WTC11 (cell line): ENCODE data around the gene DLX1. TPM values are rescaled to one million over a fixed set of nuclear protein-coding genes. Genes with fewer than 3 reads are reported as not detected.

Experiments
- ATAC-seq: fragments of 200-7000 bp; cut with Tn5 transposase; 2 replicates; pipeline ENCODE4 v1.10.0; 2021; ENCODE audit warnings: mild to moderate bottlenecking, moderate library complexity
- CTCF ChIA-PET: fragments of 300-600 bp; sonication (Branson Sonifier 250); formaldehyde crosslinking; loops from one replicate; lab custom pipeline; 2021; ENCODE audit warnings: antibody characterized with exemption; lab: Charles Lee
- POLR2A ChIA-PET: fragments of 350-600 bp; sonication (Branson Sonifier 250); formaldehyde crosslinking; loops from one replicate; lab custom pipeline; 2021; ENCODE audit warnings: antibody characterized with exemption; lab: Charles Lee
- DNase-seq: peaks from one replicate; pipeline ENCODE4 v3.0.0; 2021; ENCODE audit warnings: low spot score
- H3K27ac Mint-ChIP-seq: 2 replicates; pipeline ENCODE4 v1.8.0; 2021; ENCODE audit warnings: mixed read lengths
- H3K27me3 Mint-ChIP-seq: 2 replicates; pipeline ENCODE4 v1.8.0; 2021; ENCODE audit warnings: low read depth, mild to moderate bottlenecking, moderate library complexity, mixed read lengths
- H3K36me3 Mint-ChIP-seq: 2 replicates; pipeline ENCODE4 v1.8.0; 2021; ENCODE audit warnings: mixed read lengths
- H3K4me1 Mint-ChIP-seq: 2 replicates; pipeline ENCODE4 v1.8.0; 2022; ENCODE audit warnings: mixed read lengths
- H3K4me3 Mint-ChIP-seq: 2 replicates; pipeline ENCODE4 v1.8.0; 2021; ENCODE audit warnings: mild to moderate bottlenecking, moderate library complexity, mixed read lengths
- H3K9me3 Mint-ChIP-seq: 2 replicates; pipeline ENCODE4 v1.8.0; 2021; ENCODE audit warnings: mixed read lengths
- ATF1 ChIP-seq: sonication (generic); formaldehyde crosslinking; IDR thresholded peaks from 2 replicates; pipeline ENCODE4 v1.8.1; 2023; ENCODE audit warnings: mild to moderate bottlenecking, moderate library complexity, missing genetic modification reagents
- ATF6 ChIP-seq: sonication (generic); formaldehyde crosslinking; IDR thresholded peaks from 2 replicates; pipeline ENCODE4 v1.8.1; 2023; ENCODE audit warnings: mild to moderate bottlenecking, missing genetic modification reagents
- CREB1 ChIP-seq: sonication (generic); formaldehyde crosslinking; IDR thresholded peaks from 2 replicates; pipeline ENCODE4 v1.8.0; 2023; ENCODE audit warnings: mild to moderate bottlenecking, missing genetic modification reagents
- FOXP1 ChIP-seq: sonication (generic); formaldehyde crosslinking; IDR thresholded peaks from 2 replicates; pipeline ENCODE4 v1.8.0; 2022; ENCODE audit warnings: missing genetic modification reagents, mild to moderate bottlenecking, moderate library complexity, borderline replicate concordance
- GABPB1 ChIP-seq: sonication (generic); formaldehyde crosslinking; IDR thresholded peaks from 2 replicates; pipeline ENCODE4 v1.8.1; 2023; ENCODE audit warnings: mild to moderate bottlenecking, missing genetic modification reagents
- OVOL2 ChIP-seq: fragments of 250-450 bp; sonication (Bioruptor Pico); IDR thresholded peaks from 2 replicates; pipeline ENCODE4 v1.9.0; 2021; ENCODE audit warnings: mild to moderate bottlenecking, borderline replicate concordance
- PRDM15 ChIP-seq: sonication (generic); formaldehyde crosslinking; IDR thresholded peaks from 2 replicates; pipeline ENCODE4 v1.8.0; 2022; ENCODE audit warnings: missing genetic modification reagents
- PREB ChIP-seq: sonication (generic); formaldehyde crosslinking; IDR thresholded peaks from 2 replicates; pipeline ENCODE4 v1.8.1; 2022; ENCODE audit warnings: mild to moderate bottlenecking, missing genetic modification reagents, moderate library complexity, borderline replicate concordance
- TCF7 ChIP-seq: sonication (generic); formaldehyde crosslinking; IDR thresholded peaks from 2 replicates; pipeline ENCODE4 v1.8.0; 2022; ENCODE audit warnings: mild to moderate bottlenecking, low read depth, missing genetic modification reagents, moderate library complexity
- USF1 ChIP-seq: sonication (generic); formaldehyde crosslinking; IDR thresholded peaks from 2 replicates; pipeline ENCODE4 v1.8.0; 2022; ENCODE audit warnings: mild to moderate bottlenecking, missing genetic modification reagents
- USF2 ChIP-seq: sonication (generic); formaldehyde crosslinking; IDR thresholded peaks from 2 replicates; pipeline ENCODE4 v1.8.1; 2023; ENCODE audit warnings: mild to moderate bottlenecking, missing genetic modification reagents, moderate library complexity
- ZNF671 ChIP-seq: fragments of 250-450 bp; sonication (Bioruptor Pico); IDR thresholded peaks from 2 replicates; pipeline ENCODE4 v1.8.0; 2021; ENCODE audit warnings: mild to moderate bottlenecking
- total RNA-seq: library from RNA; stranded (reverse); gene quantifications from 3 replicates; pipeline ENCODE4 v1.2.3, GENCODE V29; 2021
- TF ChIP-seq, protein P1 (sequence below): fragments of 250-450 bp; sonication (Bioruptor Pico); IDR thresholded peaks from 2 replicates; pipeline ENCODE4 v1.9.0; 2021; ENCODE audit warnings: mild to moderate bottlenecking
- TF ChIP-seq, protein P2 (sequence below): sonication (generic); formaldehyde crosslinking; IDR thresholded peaks from 2 replicates; pipeline ENCODE4 v1.8.1; 2023; ENCODE audit warnings: mild to moderate bottlenecking, moderate library complexity, missing genetic modification reagents
- TF ChIP-seq, protein P3 (sequence below): sonication (generic); formaldehyde crosslinking; IDR thresholded peaks from 2 replicates; pipeline ENCODE4 v1.8.1; 2023; ENCODE audit warnings: mild to moderate bottlenecking, missing genetic modification reagents, moderate library complexity

Gene DLX1
- total RNA-seq, 1 experiment from 2014 or later: not detected

GRCh38 chr2:172098287-172098649 is 13.0 kb downstream of the DLX1 start (continued):
- TF ChIP-seq PRDM15 (CRISPR knock-in tag) (no peak), CREB1 (no peak), OVOL2 (CRISPR knock-in tag) (no peak), ATF1 (CRISPR knock-in tag) (no peak), TCF7 (no peak)
- TF ChIP-seq, all 79 proteins: peak for 0

DNA sequence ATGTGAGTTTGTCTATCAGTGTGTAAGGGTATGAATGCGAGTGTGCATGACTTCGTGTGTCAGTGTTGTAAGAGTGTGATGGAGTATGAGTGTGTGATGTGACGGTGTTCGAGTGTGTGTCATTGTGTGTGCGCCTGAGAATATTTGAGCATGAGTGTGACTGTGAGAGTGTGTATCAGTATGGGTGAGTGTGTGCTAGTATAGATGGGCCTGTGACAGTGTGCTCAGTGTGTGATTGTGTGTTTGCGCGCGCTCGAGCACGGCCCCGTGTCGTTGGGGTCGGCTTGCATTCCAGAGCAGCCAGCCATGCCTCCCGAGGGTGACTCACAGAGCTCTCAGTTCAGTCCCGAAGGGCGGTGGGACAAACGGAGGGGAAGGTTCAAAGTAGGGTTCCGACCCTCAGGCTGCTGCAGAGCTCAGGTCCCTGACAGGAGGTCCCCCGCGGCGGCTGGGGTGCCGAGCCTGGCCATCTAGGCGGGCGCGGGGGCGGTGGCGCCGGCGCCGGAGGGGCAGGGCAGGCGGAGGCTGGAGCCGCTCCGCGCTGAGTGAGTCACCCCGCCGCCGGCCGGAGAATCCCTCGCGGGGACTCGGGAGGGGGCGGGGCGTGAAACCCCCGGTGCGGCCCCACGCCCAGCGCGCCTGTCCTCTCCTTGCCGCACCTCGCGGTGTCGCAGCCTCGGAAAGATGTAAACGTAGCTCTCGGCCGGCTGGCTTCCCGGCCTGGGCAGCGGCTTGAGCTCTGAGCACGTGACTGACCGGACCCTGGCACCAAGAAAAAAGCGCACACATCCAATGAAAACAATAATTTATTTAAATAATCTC is 13.6 kb downstream of the DLX1 start:
- POLR2A ChIA-PET: interaction anchor here (1.8 kb wide), 1 partner anchor 12 kb away, joined by 6 read pairs; no protein-coding TSS in a partner anchor
- peaks cover 99% of the 10 kb centered on the region for H3K27me3 Mint-ChIP-seq
- H3K4me1 Mint-ChIP-seq: peaks cover 51% of the 10 kb centered on the region
- no peaks in the 10 kb centered on the region for H3K9me3 Mint-ChIP-seq
- H3K4me3 Mint-ChIP-seq: peak overlapping the region; percentile 48
- H3K27ac Mint-ChIP-seq: no peak overlapping the region
- TF ChIP-seq FOXP1: no peak
- TF ChIP-seq ZNF671 (CRISPR knock-in tag): no peak
- peak; percentile 72 for TF ChIP-seq USF2 (CRISPR knock-in tag)
- 0 out of 2 replicates have a peak, but pooled peaks have one; percentile 47 for TF ChIP-seq GABPB1 (CRISPR knock-in tag)
- TF ChIP-seq USF1: peak; percentile 74
- TF ChIP-seq, all 79 proteins: peak for 3
- CTCF ChIA-PET: interaction anchor here (0.8 to 5.1 kb wide), 5 partner anchors 8 to 28 kb away, joined by 3 to 47 read pairs (median 3); no protein-coding TSS in a partner anchor
- no peaks in the 10 kb centered on the region for H3K36me3 Mint-ChIP-seq
- peak; percentile 46 for DNase-seq
- no peak for ATAC-seq

GRCh38 chr2:172099472-172100079 is 14.3 kb downstream of the DLX1 start:
- DNase-seq (no peak), ATAC-seq (no peak)
- CTCF ChIA-PET: interaction anchor here (0.8 to 1.9 kb wide), 4 partner anchors 13 to 28 kb away, joined by 3 to 7 read pairs (median 3); no protein-coding TSS in a partner anchor
- Mint-ChIP-seq H3K36me3 (no peaks in the 10 kb centered on the region), H3K4me1 (peaks cover 47% of the 10 kb centered on the region), H3K9me3 (no peaks in the 10 kb centered on the region), H3K27ac (no peak overlapping the region), H3K4me3 (peak overlapping the region; percentile 35; the same call in 1 of the 2 replicates), H3K27me3 (peaks cover 99% of the 10 kb centered on the region)
- POLR2A ChIA-PET: interaction anchor here (1.8 kb wide), 1 partner anchor 13 kb away, joined by 6 read pairs; no protein-coding TSS in a partner anchor
- TF ChIP-seq, protein P1, sequence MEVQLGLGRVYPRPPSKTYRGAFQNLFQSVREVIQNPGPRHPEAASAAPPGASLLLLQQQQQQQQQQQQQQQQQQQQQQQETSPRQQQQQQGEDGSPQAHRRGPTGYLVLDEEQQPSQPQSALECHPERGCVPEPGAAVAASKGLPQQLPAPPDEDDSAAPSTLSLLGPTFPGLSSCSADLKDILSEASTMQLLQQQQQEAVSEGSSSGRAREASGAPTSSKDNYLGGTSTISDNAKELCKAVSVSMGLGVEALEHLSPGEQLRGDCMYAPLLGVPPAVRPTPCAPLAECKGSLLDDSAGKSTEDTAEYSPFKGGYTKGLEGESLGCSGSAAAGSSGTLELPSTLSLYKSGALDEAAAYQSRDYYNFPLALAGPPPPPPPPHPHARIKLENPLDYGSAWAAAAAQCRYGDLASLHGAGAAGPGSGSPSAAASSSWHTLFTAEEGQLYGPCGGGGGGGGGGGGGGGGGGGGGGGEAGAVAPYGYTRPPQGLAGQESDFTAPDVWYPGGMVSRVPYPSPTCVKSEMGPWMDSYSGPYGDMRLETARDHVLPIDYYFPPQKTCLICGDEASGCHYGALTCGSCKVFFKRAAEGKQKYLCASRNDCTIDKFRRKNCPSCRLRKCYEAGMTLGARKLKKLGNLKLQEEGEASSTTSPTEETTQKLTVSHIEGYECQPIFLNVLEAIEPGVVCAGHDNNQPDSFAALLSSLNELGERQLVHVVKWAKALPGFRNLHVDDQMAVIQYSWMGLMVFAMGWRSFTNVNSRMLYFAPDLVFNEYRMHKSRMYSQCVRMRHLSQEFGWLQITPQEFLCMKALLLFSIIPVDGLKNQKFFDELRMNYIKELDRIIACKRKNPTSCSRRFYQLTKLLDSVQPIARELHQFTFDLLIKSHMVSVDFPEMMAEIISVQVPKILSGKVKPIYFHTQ (CRISPR knock-in tag): no peak
- no peak for TF ChIP-seq ATF6 (CRISPR knock-in tag)
- TF ChIP-seq, protein P2, sequence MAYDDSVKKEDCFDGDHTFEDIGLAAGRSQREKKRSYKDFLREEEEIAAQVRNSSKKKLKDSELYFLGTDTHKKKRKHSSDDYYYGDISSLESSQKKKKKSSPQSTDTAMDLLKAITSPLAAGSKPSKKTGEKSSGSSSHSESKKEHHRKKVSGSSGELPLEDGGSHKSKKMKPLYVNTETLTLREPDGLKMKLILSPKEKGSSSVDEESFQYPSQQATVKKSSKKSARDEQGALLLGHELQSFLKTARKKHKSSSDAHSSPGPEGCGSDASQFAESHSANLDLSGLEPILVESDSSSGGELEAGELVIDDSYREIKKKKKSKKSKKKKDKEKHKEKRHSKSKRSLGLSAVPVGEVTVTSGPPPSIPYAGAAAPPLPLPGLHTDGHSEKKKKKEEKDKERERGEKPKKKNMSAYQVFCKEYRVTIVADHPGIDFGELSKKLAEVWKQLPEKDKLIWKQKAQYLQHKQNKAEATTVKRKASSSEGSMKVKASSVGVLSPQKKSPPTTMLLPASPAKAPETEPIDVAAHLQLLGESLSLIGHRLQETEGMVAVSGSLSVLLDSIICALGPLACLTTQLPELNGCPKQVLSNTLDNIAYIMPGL (CRISPR knock-in tag): no peak
- TF ChIP-seq, protein P3, sequence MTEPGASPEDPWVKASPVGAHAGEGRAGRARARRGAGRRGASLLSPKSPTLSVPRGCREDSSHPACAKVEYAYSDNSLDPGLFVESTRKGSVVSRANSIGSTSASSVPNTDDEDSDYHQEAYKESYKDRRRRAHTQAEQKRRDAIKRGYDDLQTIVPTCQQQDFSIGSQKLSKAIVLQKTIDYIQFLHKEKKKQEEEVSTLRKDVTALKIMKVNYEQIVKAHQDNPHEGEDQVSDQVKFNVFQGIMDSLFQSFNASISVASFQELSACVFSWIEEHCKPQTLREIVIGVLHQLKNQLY (CRISPR knock-in tag): no peak
- no peak for TF ChIP-seq PREB (CRISPR knock-in tag)
